ENCODE measurements around the gene SLC4A1AP. TPM values are rescaled to one million over a fixed set of nuclear protein-coding genes. Genes with fewer than 3 reads are reported as not detected.

The SLC4A1AP gene
- total RNA-seq, 1 experiment from 2014 or later: 19.8 TPM

DNA sequence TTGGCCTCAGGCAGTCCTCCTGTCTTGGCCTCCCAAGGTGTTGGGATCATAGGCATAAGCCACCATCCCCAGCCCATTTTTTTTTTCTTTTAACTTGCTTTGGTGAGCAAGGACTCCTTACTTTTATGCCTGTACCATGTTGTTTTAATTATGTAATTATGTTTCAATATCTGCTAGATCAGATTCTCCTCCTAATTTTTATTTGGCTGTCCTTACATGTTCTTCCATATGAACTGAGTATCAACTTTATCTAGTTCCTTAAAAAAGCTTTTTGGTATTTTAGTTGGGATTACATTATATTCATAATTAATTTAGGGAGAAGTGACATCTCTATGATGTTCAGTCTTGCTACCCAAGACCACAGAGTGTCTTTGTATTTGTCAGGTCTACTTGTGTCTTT is 18.5 kb upstream of the SLC4A1AP start:
- Histone ChIP-seq H3K79me2 (ENCODE audit: insufficient read depth, low read length) (no peaks in the 10 kb centered on the region), H4K20me1 (ENCODE audit: insufficient read depth) (no peaks in the 10 kb centered on the region), H3K9ac (ENCODE audit: low read length) (no peak overlapping the region), H3K27me3 (ENCODE audit: insufficient read depth, low read length) (no peaks in the 10 kb centered on the region), H3K36me3 (ENCODE audit: control insufficient read depth in 1 of 2, insufficient read depth in 2 of 2, low read length in 2 of 2) (peaks cover 22 to 25% of the 10 kb centered on the region in 2 experiments; a peak in 3 of 4 replicates), H3K27ac (ENCODE audit: low read depth, low read length) (no peak overlapping the region), H3K9me3 (ENCODE audit: control insufficient read depth in 1 of 2, insufficient read depth in 1 of 2, low read depth in 1 of 2, low read length in 2 of 2) (no peaks in the 10 kb centered on the region), H3K4me3 (replicated peaks in 1 of 2; ENCODE audit: low read depth in 1 of 2, low read length in 2 of 2) (no peak overlapping the region), H2AFZ (ENCODE audit: low read depth, low read length, poor library complexity, severe bottlenecking) (no peak overlapping the region), H3K4me2 (ENCODE audit: low read length) (no peak overlapping the region), H3K4me1 (ENCODE audit: control insufficient read depth in 1 of 2, insufficient read depth in 2 of 2, low read length in 2 of 2) (no peaks in the 10 kb centered on the region), H3K9me2 (ENCODE audit: insufficient read depth) (no peaks in the 10 kb centered on the region)
- ChIA-PET POLR2A (no interaction called here), CTCF (no interaction called here), RAD21 (ENCODE audit: low non-redundant PET in 1 of 2, low total read pairs in 2 of 2, uncharacterized antibody in 2 of 2, unreplicated experiment in 2 of 2) (interaction anchor here in 1 of 2 experiments (0.6 kb wide), 1 partner anchor 1445 kb away, joined by 3 read pairs; no protein-coding TSS in a partner anchor)
- no peak for ATAC-seq
- DNase-seq (ENCODE audit: low read depth, low spot score): no peak
- intact Hi-C loops (cut with micrococcal nuclease): no loop called here
- no TSS peak for BruUV-seq (replicated peaks)
- TF ChIP-seq FOSL1 (IDR thresholded peaks at IDR 0.05; ENCODE audit: low read depth): no peak
- TF ChIP-seq TCF7L2 (IDR thresholded peaks at IDR 0.05; ENCODE audit: borderline replicate concordance, extremely low read depth, insufficient read depth, insufficient read length): no peak
- TF ChIP-seq CBX3 (IDR thresholded peaks at IDR 0.05; ENCODE audit: low read depth): no peak

DNA sequence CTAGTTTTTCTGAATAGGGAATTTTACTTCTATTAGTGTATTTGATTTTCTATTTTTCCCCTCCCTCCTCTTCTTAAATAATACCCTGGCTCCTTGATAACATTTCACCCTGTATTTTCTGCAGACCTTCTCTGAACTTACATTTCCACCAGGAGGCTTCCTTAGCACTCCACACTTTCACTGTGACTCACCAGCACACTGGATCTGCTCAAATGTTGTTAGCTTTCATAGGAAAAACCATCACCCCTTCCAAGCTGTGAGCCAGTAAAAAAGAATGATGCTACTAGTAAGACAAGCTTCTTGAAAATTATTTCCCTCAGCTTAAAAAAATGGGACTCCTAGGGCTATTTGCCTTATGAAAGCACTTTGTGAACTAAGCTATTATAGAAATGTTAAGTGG is 16.4 kb upstream of the SLC4A1AP start:
- H3K36me3 ChIP-seq (ENCODE audit: control insufficient read depth in 1 of 2, insufficient read depth in 2 of 2, low read length in 2 of 2): peaks cover 23 to 28% of the 10 kb centered on the region in 2 experiments; a peak in 3 of 4 replicates
- POLR2A ChIA-PET: no interaction called here
- H2AFZ ChIP-seq (ENCODE audit: low read depth, low read length, poor library complexity, severe bottlenecking): no peak overlapping the region
- CTCF ChIA-PET: interaction anchor here (1.5 kb wide), 1 partner anchor 36 kb away, joined by 5 read pairs; no protein-coding TSS in a partner anchor
- no TSS peak for BruUV-seq (replicated peaks)
- no peak overlapping the region for H3K4me3 ChIP-seq (replicated peaks in 1 of 2; ENCODE audit: low read depth in 1 of 2, low read length in 2 of 2)
- no peaks in the 10 kb centered on the region for H3K9me2 ChIP-seq (ENCODE audit: insufficient read depth)
- H3K4me1 ChIP-seq (ENCODE audit: control insufficient read depth in 1 of 2, insufficient read depth in 2 of 2, low read length in 2 of 2): no peaks in the 10 kb centered on the region
- ATAC-seq: no peak
- no peaks in the 10 kb centered on the region for H3K79me2 ChIP-seq (ENCODE audit: insufficient read depth, low read length)
- H3K4me2 ChIP-seq (ENCODE audit: low read length): no peak overlapping the region
- H3K27ac ChIP-seq (ENCODE audit: low read depth, low read length): no peak overlapping the region
- H3K9me3 ChIP-seq (ENCODE audit: control insufficient read depth in 1 of 2, insufficient read depth in 1 of 2, low read depth in 1 of 2, low read length in 2 of 2): no peaks in the 10 kb centered on the region
- intact Hi-C loops (cut with micrococcal nuclease): no loop called here
- H3K27me3 ChIP-seq (ENCODE audit: insufficient read depth, low read length): no peaks in the 10 kb centered on the region
- H3K9ac ChIP-seq (ENCODE audit: low read length): no peak overlapping the region
- DNase-seq (ENCODE audit: low read depth, low spot score): no peak
- TF ChIP-seq, protein P1, sequence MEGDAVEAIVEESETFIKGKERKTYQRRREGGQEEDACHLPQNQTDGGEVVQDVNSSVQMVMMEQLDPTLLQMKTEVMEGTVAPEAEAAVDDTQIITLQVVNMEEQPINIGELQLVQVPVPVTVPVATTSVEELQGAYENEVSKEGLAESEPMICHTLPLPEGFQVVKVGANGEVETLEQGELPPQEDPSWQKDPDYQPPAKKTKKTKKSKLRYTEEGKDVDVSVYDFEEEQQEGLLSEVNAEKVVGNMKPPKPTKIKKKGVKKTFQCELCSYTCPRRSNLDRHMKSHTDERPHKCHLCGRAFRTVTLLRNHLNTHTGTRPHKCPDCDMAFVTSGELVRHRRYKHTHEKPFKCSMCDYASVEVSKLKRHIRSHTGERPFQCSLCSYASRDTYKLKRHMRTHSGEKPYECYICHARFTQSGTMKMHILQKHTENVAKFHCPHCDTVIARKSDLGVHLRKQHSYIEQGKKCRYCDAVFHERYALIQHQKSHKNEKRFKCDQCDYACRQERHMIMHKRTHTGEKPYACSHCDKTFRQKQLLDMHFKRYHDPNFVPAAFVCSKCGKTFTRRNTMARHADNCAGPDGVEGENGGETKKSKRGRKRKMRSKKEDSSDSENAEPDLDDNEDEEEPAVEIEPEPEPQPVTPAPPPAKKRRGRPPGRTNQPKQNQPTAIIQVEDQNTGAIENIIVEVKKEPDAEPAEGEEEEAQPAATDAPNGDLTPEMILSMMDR (IDR thresholded peaks at IDR 0.05 in 2 of 3, conservative IDR thresholded peaks at IDR 0.05 in 1 of 3; ENCODE audit: borderline replicate concordance in 1 of 3, insufficient read depth in 1 of 3, low read depth in 2 of 3, low read length in 2 of 3): no peak
- TF ChIP-seq YY1 (IDR thresholded peaks at IDR 0.05; ENCODE audit: extremely low read depth, insufficient replicate concordance, low read depth, low read length) (no peak), SRF (IDR thresholded peaks at IDR 0.05; ENCODE audit: low read depth) (no peak), ELF1 (IDR thresholded peaks at IDR 0.05; ENCODE audit: borderline replicate concordance, low read depth) (no peak), CBX3 (IDR thresholded peaks at IDR 0.05; ENCODE audit: low read depth) (no peak), TCF7L2 (IDR thresholded peaks at IDR 0.05; ENCODE audit: borderline replicate concordance, extremely low read depth, insufficient read depth, insufficient read length) (no peak), JUND (IDR thresholded peaks at IDR 0.05) (no peak), ZFX (IDR thresholded peaks at IDR 0.05) (no peak)
- TF ChIP-seq, protein P2, sequence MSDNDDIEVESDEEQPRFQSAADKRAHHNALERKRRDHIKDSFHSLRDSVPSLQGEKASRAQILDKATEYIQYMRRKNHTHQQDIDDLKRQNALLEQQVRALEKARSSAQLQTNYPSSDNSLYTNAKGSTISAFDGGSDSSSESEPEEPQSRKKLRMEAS (IDR thresholded peaks at IDR 0.05): no peak
- H4K20me1 ChIP-seq (ENCODE audit: insufficient read depth): no peaks in the 10 kb centered on the region
- RAD21 ChIA-PET (ENCODE audit: low non-redundant PET in 1 of 2, low total read pairs in 2 of 2, uncharacterized antibody in 2 of 2, unreplicated experiment in 2 of 2): no interaction called here

All from HCT116 (cell line).